ENCODE results near the gene TTBK2. TPM values are rescaled to one million over a fixed set of nuclear protein-coding genes. Genes with fewer than 3 reads are reported as not detected.
A peak's percentile ranks its signal among the peaks of the same experiment; 100 is the strongest.

Gene TTBK2
- polyA plus RNA-seq, 3 donors = 3.7 to 9.0 (median 5.7) TPM

- H2AFZ ChIP-seq (ENCODE audit: insufficient read depth, low read depth, low read length, poor library complexity, severe bottlenecking) = peak overlapping the region; percentile 29
- H3K4me3 ChIP-seq (replicated peaks in 1 of 3; ENCODE audit: low read depth in 2 of 3, low read length in 3 of 3) = peak overlapping the region in 2 of 3 experiments; percentile 50 to 63
- Mint-ChIP-seq H3K4me3 (peak overlapping the region; percentile 23 to 55), H3K36me3 (no peaks in the 10 kb centered on the region), H3K9me3 (no peaks in the 10 kb centered on the region), H3K4me1 (peaks cover 54% of the 10 kb centered on the region), H3K27ac (peak overlapping the region; percentile 20 to 85 (median 63)), H3K27me3 (ENCODE audit: low read depth in 3 of 3) (no peaks in the 10 kb centered on the region)
- no peak overlapping the region for H3K9ac ChIP-seq (ENCODE audit: insufficient read depth, low read length, poor library complexity, severe bottlenecking)
- TF ChIP-seq, protein P1, sequence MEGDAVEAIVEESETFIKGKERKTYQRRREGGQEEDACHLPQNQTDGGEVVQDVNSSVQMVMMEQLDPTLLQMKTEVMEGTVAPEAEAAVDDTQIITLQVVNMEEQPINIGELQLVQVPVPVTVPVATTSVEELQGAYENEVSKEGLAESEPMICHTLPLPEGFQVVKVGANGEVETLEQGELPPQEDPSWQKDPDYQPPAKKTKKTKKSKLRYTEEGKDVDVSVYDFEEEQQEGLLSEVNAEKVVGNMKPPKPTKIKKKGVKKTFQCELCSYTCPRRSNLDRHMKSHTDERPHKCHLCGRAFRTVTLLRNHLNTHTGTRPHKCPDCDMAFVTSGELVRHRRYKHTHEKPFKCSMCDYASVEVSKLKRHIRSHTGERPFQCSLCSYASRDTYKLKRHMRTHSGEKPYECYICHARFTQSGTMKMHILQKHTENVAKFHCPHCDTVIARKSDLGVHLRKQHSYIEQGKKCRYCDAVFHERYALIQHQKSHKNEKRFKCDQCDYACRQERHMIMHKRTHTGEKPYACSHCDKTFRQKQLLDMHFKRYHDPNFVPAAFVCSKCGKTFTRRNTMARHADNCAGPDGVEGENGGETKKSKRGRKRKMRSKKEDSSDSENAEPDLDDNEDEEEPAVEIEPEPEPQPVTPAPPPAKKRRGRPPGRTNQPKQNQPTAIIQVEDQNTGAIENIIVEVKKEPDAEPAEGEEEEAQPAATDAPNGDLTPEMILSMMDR (IDR thresholded peaks at IDR 0.05) = no peak
- H3K27me3 ChIP-seq (ENCODE audit: control insufficient read depth in 2 of 2, insufficient read depth in 2 of 2, low read length in 2 of 2) = no peaks in the 10 kb centered on the region
- peak overlapping the region; percentile 61 for H3K4me2 ChIP-seq (replicated peaks; ENCODE audit: extremely low read depth, low read length, poor library complexity, severe bottlenecking)
- no CpG with 5 or more reads among the region's 5 CpGs for WGBS (ENCODE audit: insufficient coverage)
- H3K4me1 ChIP-seq (ENCODE audit: control insufficient read depth in 1 of 2, insufficient read depth in 2 of 2, low read length in 2 of 2) = peaks cover 38 to 61% of the 10 kb centered on the region in 2 donors
- intact Hi-C loops (cut with micrococcal nuclease) = no loop called here
- no peaks in the 10 kb centered on the region for H3K36me3 ChIP-seq (replicated peaks in 1 of 2; ENCODE audit: control insufficient read depth in 1 of 2, insufficient read depth in 2 of 2, low read length in 2 of 2)
- H4K20me1 ChIP-seq (ENCODE audit: insufficient read depth, low read length) = peaks cover 14% of the 10 kb centered on the region
- peak overlapping the region in 1 of 2 donors; percentile 75 for H3K27ac ChIP-seq (ENCODE audit: low read depth in 1 of 2, low read length in 2 of 2)
- H3K9me3 ChIP-seq (replicated peaks in 1 of 2; ENCODE audit: control insufficient read depth in 1 of 2, insufficient read depth in 1 of 2, low read length in 2 of 2) = no peaks in the 10 kb centered on the region
- H3K79me2 ChIP-seq (ENCODE audit: insufficient read depth, low read length) = peaks cover 91% of the 10 kb centered on the region
- no peak for DNase-seq
Measured at GRCh38 chr15:42914728-42915497, 5.7 kb downstream of the TTBK2 start.

- no peaks in the 10 kb centered on the region for H3K9me3 Mint-ChIP-seq
- Histone ChIP-seq H3K4me2 (replicated peaks; ENCODE audit: extremely low read depth, low read length, poor library complexity, severe bottlenecking) (no peak overlapping the region), H3K36me3 (replicated peaks in 1 of 2; ENCODE audit: control insufficient read depth in 1 of 2, insufficient read depth in 2 of 2, low read length in 2 of 2) (peaks cover 0 to 7% of the 10 kb centered on the region in 2 donors), H3K79me2 (ENCODE audit: insufficient read depth, low read length) (peaks cover 88% of the 10 kb centered on the region), H3K27me3 (ENCODE audit: control insufficient read depth in 2 of 2, insufficient read depth in 2 of 2, low read length in 2 of 2) (no peaks in the 10 kb centered on the region), H4K20me1 (ENCODE audit: insufficient read depth, low read length) (peaks cover 21% of the 10 kb centered on the region), H3K4me1 (ENCODE audit: control insufficient read depth in 1 of 2, insufficient read depth in 2 of 2, low read length in 2 of 2) (peaks cover 25 to 31% of the 10 kb centered on the region in 2 donors), H3K27ac (ENCODE audit: low read depth in 1 of 2, low read length in 2 of 2) (no peak overlapping the region), H3K9ac (ENCODE audit: insufficient read depth, low read length, poor library complexity, severe bottlenecking) (no peak overlapping the region), H2AFZ (ENCODE audit: insufficient read depth, low read depth, low read length, poor library complexity, severe bottlenecking) (no peak overlapping the region), H3K9me3 (replicated peaks in 1 of 2; ENCODE audit: control insufficient read depth in 1 of 2, insufficient read depth in 1 of 2, low read length in 2 of 2) (no peaks in the 10 kb centered on the region), H3K4me3 (replicated peaks in 1 of 3; ENCODE audit: low read depth in 2 of 3, low read length in 3 of 3) (no peak overlapping the region)
- H3K27me3 Mint-ChIP-seq (ENCODE audit: low read depth in 3 of 3) = no peaks in the 10 kb centered on the region
- H3K4me3 Mint-ChIP-seq = no peak overlapping the region
- H3K36me3 Mint-ChIP-seq = peaks cover 4% of the 10 kb centered on the region in 2 donors
- peak overlapping the region in 1 of 7 donors; percentile 18 for H3K27ac Mint-ChIP-seq
- TF ChIP-seq, protein P1 (IDR thresholded peaks at IDR 0.05) = no peak
- 100% methylated on average over 1 of the region's 5 CpGs for WGBS (ENCODE audit: insufficient coverage)
- peaks cover 31% of the 10 kb centered on the region for H3K4me1 Mint-ChIP-seq
- no peak for DNase-seq
- intact Hi-C loops (cut with micrococcal nuclease) = no loop called here
Measured at GRCh38 chr15:42911058-42911592, 9.5 kb downstream of the TTBK2 start.
